B cell (primary cell): ENCODE results near the gene CACNA1D. TPM values are rescaled to one million over a fixed set of nuclear protein-coding genes. Genes with fewer than 3 reads are reported as not detected.

ENCODE experiments used
- ATAC-seq: fragments of 200-7000 bp; cut with Tn5 transposase; one replicate; pipeline ENCODE4 v1.10.0; 2021; ENCODE audit warnings: low read depth, mild to moderate bottlenecking, moderate number of reproducible peaks, moderate library complexity
- CTCF ChIA-PET: fragments of 350-600 bp; sonication (Branson Sonifier 250); formaldehyde crosslinking; loops from one replicate; lab custom pipeline; 2021; ENCODE audit warnings: antibody characterized with exemption, inconsistent platforms; lab: Charles Lee
- POLR2A ChIA-PET: fragments of 350-600 bp; sonication (Branson Sonifier 250); formaldehyde crosslinking; loops from one replicate; lab custom pipeline; 2021; ENCODE audit warnings: antibody characterized with exemption; lab: Charles Lee
- DNase-seq: peaks from one replicate; pipeline ENCODE4 v3.0.0; 2013
- H2AFZ ChIP-seq: 2 replicates; pipeline ENCODE4 v1.6.1; 2012; ENCODE audit warnings: mild to moderate bottlenecking, low read depth, low read length; ENCODE audit not compliant: insufficient read depth, poor library complexity, severe bottlenecking
- H3K27ac ChIP-seq, 2 donors: 1 replicate in 1 of 2; 2 replicates in 1 of 2; pipeline ENCODE4 v1.5.1; 2012 to 2013; ENCODE audit warnings: low read length in 2 of 2, mild to moderate bottlenecking in 2 of 2, moderate library complexity in 1 of 2
- H3K27me3 ChIP-seq, 4 experiments: fragments of 200-600 bp in 1 of 4; sonication (generic) in 1 of 4; replicated peaks in 1 of 4; 1 replicate in 2 of 4; 2 replicates in 2 of 4; pipeline versions ENCODE4 v1.6.1 to v1.7.0; 2013 to 2016; ENCODE audit warnings: low read length in 3 of 4, mild to moderate bottlenecking in 2 of 4, mixed read lengths in 1 of 4, moderate library complexity in 1 of 4; ENCODE audit not compliant: insufficient read depth in 4 of 4, control insufficient read depth in 3 of 4; ENCODE audit errors: control extremely low read depth in 1 of 4
- H3K36me3 ChIP-seq, 2 experiments: replicated peaks in 1 of 2; 1 replicate in 1 of 2; 2 replicates in 1 of 2; pipeline versions ENCODE4 v1.6.1 to v1.7.1; 2013; ENCODE audit warnings: low read length in 1 of 2; ENCODE audit not compliant: insufficient read depth in 2 of 2, control insufficient read depth in 1 of 2; ENCODE audit errors: control extremely low read depth in 1 of 2, extremely low read depth in 1 of 2
- H3K4me1 ChIP-seq, 2 donors: fragments of 200-600 bp in 1 of 2; sonication (generic) in 1 of 2; 1 replicate in 1 of 2; 2 replicates in 1 of 2; pipeline versions ENCODE4 v1.5.1 to v1.6.1; 2013 to 2017; ENCODE audit warnings: low read length in 2 of 2; ENCODE audit not compliant: control insufficient read depth in 2 of 2, insufficient read depth in 2 of 2
- H3K4me2 ChIP-seq: replicated peaks from 2 replicates; pipeline ENCODE3; 2012; ENCODE audit warnings: mild to moderate bottlenecking, low read depth, low read length; ENCODE audit not compliant: poor library complexity, severe bottlenecking
- H3K4me3 ChIP-seq, 5 experiments: fragments of 200-600 bp in 1 of 5; sonication (generic) in 1 of 5; 1 replicate in 3 of 5; 2 replicates in 2 of 5; pipeline versions ENCODE4 v1.5.1 to v1.7.0; 2011 to 2016; ENCODE audit warnings: low read length in 4 of 5, mild to moderate bottlenecking in 4 of 5, low read depth in 2 of 5, control low read depth in 1 of 5, moderate library complexity in 1 of 5; ENCODE audit not compliant: insufficient read depth in 1 of 5; ENCODE audit errors: control extremely low read depth in 1 of 5, extremely low read depth in 1 of 5
- H3K79me2 ChIP-seq: fragments of 200-600 bp; sonication (generic); one replicate; pipeline ENCODE4 v1.6.0; 2016; ENCODE audit warnings: low read length; ENCODE audit not compliant: control insufficient read depth, insufficient read depth
- H3K9ac ChIP-seq: fragments of 200-600 bp; sonication (generic); 2 replicates; pipeline ENCODE4 v1.6.1; 2017; ENCODE audit warnings: mild to moderate bottlenecking, low read length, moderate library complexity
- H3K9me3 ChIP-seq, 3 donors: one replicate each; pipeline versions ENCODE4 v1.6.1 to v1.7.1; 2013; ENCODE audit warnings: low read length in 2 of 3; ENCODE audit not compliant: control insufficient read depth in 2 of 3, insufficient read depth in 1 of 3; ENCODE audit errors: control extremely low read depth in 1 of 3
- H4K20me1 ChIP-seq: 2 replicates; pipeline ENCODE4 v1.6.0; 2012; ENCODE audit warnings: mild to moderate bottlenecking, low read length; ENCODE audit not compliant: insufficient read depth, control insufficient read depth, poor library complexity, severe bottlenecking
- H3K27ac Mint-ChIP-seq: one replicate; pipeline ENCODE4 v1.8.0; 2021; ENCODE audit warnings: mixed read lengths
- H3K27me3 Mint-ChIP-seq: one replicate; pipeline ENCODE4 v1.8.0; 2021; ENCODE audit warnings: mixed read lengths
- H3K4me1 Mint-ChIP-seq: one replicate; pipeline ENCODE4 v1.8.0; 2021; ENCODE audit warnings: mixed read lengths
- H3K4me3 Mint-ChIP-seq: one replicate; pipeline ENCODE4 v1.8.0; 2021; ENCODE audit warnings: mixed read lengths
- H3K9me3 Mint-ChIP-seq: one replicate; pipeline ENCODE4 v1.8.0; 2022; ENCODE audit warnings: mixed read lengths; ENCODE audit not compliant: insufficient read depth
- CTCF ChIP-seq: fragments of 200-600 bp; IDR thresholded peaks from one replicate; pipeline ENCODE4 v1.8.0; 2022; ENCODE audit warnings: antibody characterized with exemption, mild to moderate bottlenecking
- EZH2 ChIP-seq: IDR thresholded peaks from 2 replicates; pipeline ENCODE4 v1.6.1; 2012; ENCODE audit warnings: borderline replicate concordance, low read depth, mild to moderate bottlenecking, moderate library complexity, low read length; ENCODE audit not compliant: insufficient read depth, poor library complexity, severe bottlenecking
- WGBS: methylation state at CpG from one replicate; pipeline ENCODE4 v1.1.5; 2013; ENCODE audit warnings: missing lambda C conversion rate; ENCODE audit not compliant: insufficient coverage; 5-methylcytosine and 5-hydroxymethylcytosine counted together
- intact Hi-C: fragments of 100-400 bp; cut with micrococcal nuclease; formaldehyde crosslinking; loops from one replicate; pipeline ENCODE4 v1.10.0; 2022
- polyA plus RNA-seq: library from polyadenylated mRNA; depleted of rRNA; stranded (reverse); fragments of >200 nt; gene quantifications from 2 replicates; pipeline ENCODE4 v1.2.3, GENCODE V29; 2012
- total RNA-seq, 2 donors: library from RNA; stranded (reverse); fragments of 120-200 nt in 1 of 2; gene quantifications; 1 replicate in 1 of 2; 2 replicates in 1 of 2; pipeline versions ENCODE4 v1.2.3 to v1.2.4, GENCODE V29; 2013 to 2022

Gene CACNA1D
- total and polyA plus RNA-seq, 2 donors (not counting 1 experiment from before 2014, with no cell fraction given), result 0.06 to 0.07 TPM

DNA sequence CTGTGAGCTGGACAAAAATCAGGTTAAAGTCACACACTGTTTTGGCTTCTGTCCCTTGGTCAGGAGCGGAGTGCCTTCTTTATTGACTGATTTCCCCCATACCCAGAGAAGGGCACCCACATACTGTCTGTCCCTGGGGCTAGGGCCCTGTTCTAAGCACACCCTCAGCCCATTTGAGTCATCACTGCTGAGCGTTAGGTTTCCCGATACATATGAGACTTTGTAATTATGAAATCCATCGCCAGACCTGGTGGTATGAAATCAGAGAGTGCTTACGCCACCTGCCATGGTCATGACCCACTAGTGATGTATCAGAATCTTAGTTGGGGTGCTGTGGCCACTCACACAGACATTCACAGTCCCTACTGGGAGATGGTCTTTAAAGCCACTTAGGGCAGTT lies 255.0 kb downstream of the CACNA1D start:
- H3K4me1 Mint-ChIP-seq, result peaks cover 51% of the 10 kb centered on the region

More for the DNA sequence above, 255.0 kb downstream of the CACNA1D start:
- Histone ChIP-seq H3K9ac (no peak overlapping the region), H3K4me3 (no peak overlapping the region), H3K27ac (peak overlapping the region; percentile 53 to 62), H3K4me1 (peaks cover 47 to 53% of the 10 kb centered on the region in 2 donors), H3K4me2 (peak overlapping the region; percentile 63), H3K79me2 (no peaks in the 10 kb centered on the region), H3K9me3 (no peaks in the 10 kb centered on the region), H4K20me1 (no peaks in the 10 kb centered on the region), H3K27me3 (no peaks in the 10 kb centered on the region), H2AFZ (no peak overlapping the region), H3K36me3 (no peaks in the 10 kb centered on the region)
- H3K9me3 Mint-ChIP-seq, result no peaks in the 10 kb centered on the region
- DNase-seq (peak; percentile 21), ATAC-seq (no peak)
- H3K4me3 Mint-ChIP-seq, result peak overlapping the region; percentile 66
- TF ChIP-seq CTCF (no peak), EZH2 (no peak)
- POLR2A ChIA-PET, result no interaction called here
- CTCF ChIA-PET, result no interaction called here
- H3K27ac Mint-ChIP-seq, result peak overlapping the region; percentile 84
- intact Hi-C loops, result no loop called here
- WGBS, result 73% methylated on average over 5 of the region's 5 CpGs
- H3K27me3 Mint-ChIP-seq, result no peaks in the 10 kb centered on the region
